HepG2 (cell line): ENCODE measurements around the gene ZBTB46. TPM values are rescaled to one million over a fixed set of nuclear protein-coding genes. Genes with fewer than 3 reads are reported as not detected.

ENCODE experiments used
- ATF1 ChIP-seq: IDR thresholded peaks from 2 replicates; pipeline ENCODE4 v1.6.1; 2016; ENCODE audit warnings: mild to moderate bottlenecking, control low read depth
- CREB1 ChIP-seq, 2 experiments: fragments of 450-650 bp in 1 of 2; IDR thresholded peaks; 2 replicates each; pipeline ENCODE4 v1.6.1; 2016 to 2017; ENCODE audit warnings: control low read depth in 1 of 2, mild to moderate bottlenecking in 1 of 2, missing compliant biosample characterization in 1 of 2, missing genetic modification characterization in 1 of 2
- DPF2 ChIP-seq: sonication (generic); formaldehyde crosslinking; IDR thresholded peaks from 2 replicates; pipeline ENCODE4 v1.4.0; 2020; ENCODE audit warnings: mild to moderate bottlenecking, low read depth, missing genetic modification reagents, borderline replicate concordance
- FOSL2 ChIP-seq: sonication (generic); formaldehyde crosslinking; IDR thresholded peaks from 2 replicates; pipeline ENCODE4 v1.4.0; 2020; ENCODE audit warnings: missing genetic modification reagents
- FOXK1 ChIP-seq: sonication (generic); formaldehyde crosslinking; IDR thresholded peaks from 2 replicates; pipeline ENCODE4 v1.4.0; 2020; ENCODE audit warnings: low read depth, missing genetic modification reagents, borderline replicate concordance
- FOXM1 ChIP-seq: sonication (generic); formaldehyde crosslinking; IDR thresholded peaks from 2 replicates; pipeline ENCODE4 v1.5.0; 2020; ENCODE audit warnings: missing genetic modification reagents
- GATAD1 ChIP-seq: IDR thresholded peaks from 2 replicates; pipeline ENCODE4 v1.6.1; 2016; ENCODE audit warnings: missing genetic modification reagents, missing compliant biosample characterization
- LRRFIP1 ChIP-seq: sonication (generic); formaldehyde crosslinking; conservative IDR thresholded peaks from 2 replicates; pipeline ENCODE4 v1.4.0; 2020; ENCODE audit warnings: missing genetic modification reagents
- MAFG ChIP-seq: sonication (generic); formaldehyde crosslinking; IDR thresholded peaks from 2 replicates; pipeline ENCODE4 v1.5.1; 2020; ENCODE audit warnings: mild to moderate bottlenecking, missing genetic modification reagents
- RBAK ChIP-seq: sonication (generic); formaldehyde crosslinking; IDR thresholded peaks from 2 replicates; pipeline ENCODE4 v1.5.1; 2020; ENCODE audit warnings: mild to moderate bottlenecking, missing genetic modification reagents
- RFX5 ChIP-seq: IDR thresholded peaks from 2 replicates; pipeline ENCODE4 v1.6.1; 2011; ENCODE audit warnings: low read depth, low read length, improper control_type of control experiment
- SMAD9 ChIP-seq: sonication (generic); formaldehyde crosslinking; IDR thresholded peaks from 2 replicates; pipeline ENCODE4 v1.5.1; 2020; ENCODE audit warnings: mild to moderate bottlenecking, missing genetic modification reagents
- TEAD3 ChIP-seq: optimal IDR thresholded peaks from 2 replicates; pipeline ENCODE3; 2016; ENCODE audit warnings: borderline replicate concordance
- UBTF ChIP-seq: sonication (generic); formaldehyde crosslinking; IDR thresholded peaks from 2 replicates; pipeline ENCODE4 v1.4.0; 2020; ENCODE audit warnings: mild to moderate bottlenecking, missing genetic modification reagents
- ZNF207 ChIP-seq: fragments of 450-650 bp; IDR thresholded peaks from 2 replicates; pipeline ENCODE4 v1.6.1; 2016; ENCODE audit warnings: antibody characterized with exemption, borderline replicate concordance
- ZNF30 ChIP-seq: sonication (generic); formaldehyde crosslinking; IDR thresholded peaks from 2 replicates; pipeline ENCODE4 v1.5.0; 2020; ENCODE audit warnings: mild to moderate bottlenecking, missing genetic modification reagents
- ZNF552 ChIP-seq: sonication (generic); formaldehyde crosslinking; IDR thresholded peaks from 2 replicates; pipeline ENCODE4 v1.9.0; 2022; ENCODE audit warnings: missing genetic modification reagents, mild to moderate bottlenecking, borderline replicate concordance
- ZNF577 ChIP-seq: sonication (generic); formaldehyde crosslinking; IDR thresholded peaks from 2 replicates; pipeline ENCODE4 v1.4.0; 2020; ENCODE audit warnings: mild to moderate bottlenecking, low read depth, missing genetic modification reagents, borderline replicate concordance
- ZNF710 ChIP-seq: sonication (generic); formaldehyde crosslinking; IDR thresholded peaks from 2 replicates; pipeline ENCODE4 v1.5.0; 2020; ENCODE audit warnings: mild to moderate bottlenecking, missing genetic modification reagents, borderline replicate concordance
- ZNF782 ChIP-seq: sonication (generic); formaldehyde crosslinking; IDR thresholded peaks from 2 replicates; pipeline ENCODE4 v1.4.0; 2020; ENCODE audit warnings: missing genetic modification reagents, mild to moderate bottlenecking, borderline replicate concordance
- ZNF879 ChIP-seq: sonication (generic); formaldehyde crosslinking; IDR thresholded peaks from 2 replicates; pipeline ENCODE4 v1.8.1; 2023; ENCODE audit warnings: missing genetic modification reagents
- ZSCAN29 ChIP-seq: sonication (generic); formaldehyde crosslinking; conservative IDR thresholded peaks from 2 replicates; pipeline ENCODE4 v1.4.0; 2020; ENCODE audit warnings: mild to moderate bottlenecking, missing genetic modification reagents
- polyA plus RNA-seq, 8 experiments: library from polyadenylated mRNA; depleted of rRNA in 3 of 8; stranded (reverse) in 7 of 8; unstranded in 1 of 8; fragments of >200 nt; fragmentation: Illumina TruSeq in 4 of 8; extraction: Trizol in 4 of 8; gene quantifications; 2 replicates each; pipeline versions ENCODE4 v1.2.1 to v1.2.3, GENCODE V29; 2011 to 2016; ENCODE audit warnings: low read depth in 4 of 8, missing spikeins in 1 of 8, mixed read lengths in 1 of 8; ENCODE audit not compliant: insufficient read depth in 1 of 8
- total RNA-seq, 5 experiments: library from RNA; depleted of rRNA; stranded (reverse); fragments of >200 nt; fragmentation: Illumina TruSeq; extraction: Trizol; gene quantifications; 2 replicates each; pipeline ENCODE4 v1.2.3, GENCODE V29; 2016; ENCODE audit warnings: low read depth in 1 of 5

The ZBTB46 gene
- total and polyA plus RNA-seq, 2 of the 13 experiments (the other 11 are each of a cell fraction or from before 2014, with no cell fraction given), result 1.6 to 13.5 TPM

- TF ChIP-seq UBTF (no peak), CREB1 (IDR thresholded peaks at IDR 0.05) (no peak), CREB1 (CRISPR knock-in tag; IDR thresholded peaks at IDR 0.05) (no peak), ZNF207 (no peak), ZNF879 (no peak), ZNF30 (no peak), TEAD3 (peak; percentile 11), FOXM1 (CRISPR knock-in tag) (no peak), SMAD9 (CRISPR knock-in tag) (no peak), ZSCAN29 (0 out of 2 replicates have a peak, but pooled peaks have one; percentile 56), ZNF577 (CRISPR knock-in tag) (no peak), RFX5 (no peak), FOSL2 (CRISPR knock-in tag) (no peak), FOXK1 (CRISPR knock-in tag) (no peak), ZNF710 (CRISPR knock-in tag) (no peak), ATF1 (CRISPR knock-in tag) (no peak), MAFG (CRISPR knock-in tag) (no peak), ZNF782 (CRISPR knock-in tag) (0 out of 2 replicates have a peak, but pooled peaks have one; percentile 73), RBAK (CRISPR knock-in tag) (no peak), ZNF552 (CRISPR knock-in tag) (no peak), GATAD1 (no peak), DPF2 (CRISPR knock-in tag) (peak; percentile 49; the same call in 1 of the 2 replicates), LRRFIP1 (CRISPR knock-in tag) (no peak)
These were observed 2.9 kb upstream of the ZBTB46 start (continued) for GRCh38 chr20:63833776-63834490.
